ENCODE data around the gene CLPX.

DNA sequence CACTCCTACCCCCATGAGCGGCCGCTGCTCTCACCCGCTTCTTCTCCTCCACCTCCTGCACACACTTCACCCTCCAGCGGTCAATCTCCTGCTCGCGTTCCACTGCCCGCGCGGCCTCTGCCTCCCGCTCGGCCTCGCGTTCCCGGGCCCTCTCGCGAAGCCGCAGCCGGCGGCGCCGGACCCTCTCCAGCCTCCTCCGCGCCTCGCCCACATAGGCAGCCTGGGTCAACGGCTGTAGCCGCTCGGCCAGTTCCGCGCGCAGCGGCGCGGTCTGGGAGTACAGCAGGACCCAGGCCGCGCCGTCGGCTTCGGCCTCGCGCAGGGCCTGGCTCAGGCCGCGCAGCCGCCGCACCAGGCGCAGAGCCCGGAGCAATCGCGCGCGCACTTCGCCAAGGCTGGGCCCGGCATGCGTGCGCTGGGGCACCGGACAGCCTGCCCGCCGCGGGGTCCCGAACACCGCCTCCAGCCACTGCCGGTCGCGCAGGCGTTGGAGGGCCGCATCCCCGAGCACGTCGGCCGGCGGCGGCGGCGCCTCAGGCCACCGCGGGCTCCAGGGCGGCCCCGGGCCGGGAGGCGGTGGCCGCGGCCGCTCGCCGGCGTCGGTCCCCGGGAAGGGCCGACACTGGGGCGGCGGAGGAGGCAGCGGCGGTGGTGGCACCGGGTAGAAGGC is 52.1 kb downstream of the CLPX start:
- TF ChIP-seq, protein P1, sequence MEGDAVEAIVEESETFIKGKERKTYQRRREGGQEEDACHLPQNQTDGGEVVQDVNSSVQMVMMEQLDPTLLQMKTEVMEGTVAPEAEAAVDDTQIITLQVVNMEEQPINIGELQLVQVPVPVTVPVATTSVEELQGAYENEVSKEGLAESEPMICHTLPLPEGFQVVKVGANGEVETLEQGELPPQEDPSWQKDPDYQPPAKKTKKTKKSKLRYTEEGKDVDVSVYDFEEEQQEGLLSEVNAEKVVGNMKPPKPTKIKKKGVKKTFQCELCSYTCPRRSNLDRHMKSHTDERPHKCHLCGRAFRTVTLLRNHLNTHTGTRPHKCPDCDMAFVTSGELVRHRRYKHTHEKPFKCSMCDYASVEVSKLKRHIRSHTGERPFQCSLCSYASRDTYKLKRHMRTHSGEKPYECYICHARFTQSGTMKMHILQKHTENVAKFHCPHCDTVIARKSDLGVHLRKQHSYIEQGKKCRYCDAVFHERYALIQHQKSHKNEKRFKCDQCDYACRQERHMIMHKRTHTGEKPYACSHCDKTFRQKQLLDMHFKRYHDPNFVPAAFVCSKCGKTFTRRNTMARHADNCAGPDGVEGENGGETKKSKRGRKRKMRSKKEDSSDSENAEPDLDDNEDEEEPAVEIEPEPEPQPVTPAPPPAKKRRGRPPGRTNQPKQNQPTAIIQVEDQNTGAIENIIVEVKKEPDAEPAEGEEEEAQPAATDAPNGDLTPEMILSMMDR (IDR thresholded peaks at IDR 0.05; ENCODE audit: poor library complexity), result no peak
- TF ChIP-seq EZH2 (IDR thresholded peaks at IDR 0.05; ENCODE audit: borderline replicate concordance) (no peak), EZH2phosphoT487 (IDR thresholded peaks at IDR 0.05; ENCODE audit: low read depth, severe bottlenecking, unreplicated experiment) (no peak)
